Activated CD4-positive, alpha-beta T cell treated with anti-CD3 and anti-CD28 coated beads, Interleukin-2, amount 10 ng/mL, durations not matched to agents 24 days and 14 days (primary cell): ENCODE results near the gene RBL2. TPM values are rescaled to one million over a fixed set of nuclear protein-coding genes. Genes with fewer than 3 reads are reported as not detected.
A peak's percentile ranks its signal among the peaks of the same experiment; 100 is the strongest.
"Not testable (repeated sequence)": the region's sequence is repeated elsewhere in the genome, so short reads cannot be mapped to it uniquely, and the experiment has no call there.

Experiments
- DNase-seq: peaks from one replicate; pipeline ENCODE4 v3.0.0; 2022
- H3K27ac Mint-ChIP-seq: one replicate; pipeline ENCODE4 v1.8.0; 2022; ENCODE audit warnings: mild to moderate bottlenecking, mixed read lengths
- H3K27me3 Mint-ChIP-seq: one replicate; pipeline ENCODE4 v1.8.0; 2022; ENCODE audit warnings: mixed read lengths
- H3K36me3 Mint-ChIP-seq: one replicate; pipeline ENCODE4 v1.8.0; 2022; ENCODE audit warnings: low read depth, mild to moderate bottlenecking, mixed read lengths
- H3K4me1 Mint-ChIP-seq: one replicate; pipeline ENCODE4 v1.8.0; 2021; ENCODE audit warnings: mixed read lengths
- H3K4me3 Mint-ChIP-seq: one replicate; pipeline ENCODE4 v1.8.0; 2022; ENCODE audit warnings: mild to moderate bottlenecking, moderate library complexity, mixed read lengths
- H3K9me3 Mint-ChIP-seq: one replicate; pipeline ENCODE4 v1.8.0; 2021; ENCODE audit warnings: mixed read lengths
- intact Hi-C: fragments of 100-400 bp; cut with micrococcal nuclease; formaldehyde crosslinking; loops from one replicate; pipeline ENCODE4 v1.15.1; 2023
- total RNA-seq: library from RNA; stranded (reverse); gene quantifications from 2 replicates; pipeline ENCODE4 v1.2.3, GENCODE V29; 2022

The RBL2 gene
- total RNA-seq, 1 donor from 2014 or later: 69.9 TPM

- Mint-ChIP-seq H3K4me1 (peaks cover 54% of the 10 kb centered on the region), H3K27me3 (no peaks in the 10 kb centered on the region), H3K36me3 (peaks cover 4% of the 10 kb centered on the region), H3K27ac (peak overlapping the region; percentile 83), H3K9me3 (no peaks in the 10 kb centered on the region), H3K4me3 (peak overlapping the region; percentile 73)
- DNase-seq: peak; percentile 95
- intact Hi-C loops: loop anchor here (1.0 kb wide), 2 partner anchors 17 to 61 kb away; no protein-coding TSS in a partner anchor
Measured at GRCh38 chr16:53518550-53519416, 84.5 kb downstream of the RBL2 start.

GRCh38 chr16:53519417-53520091 lies 85.3 kb downstream of the RBL2 start:
- Mint-ChIP-seq H3K27me3 (no peaks in the 10 kb centered on the region), H3K4me3 (peak overlapping the region; percentile 73), H3K9me3 (no peaks in the 10 kb centered on the region), H3K27ac (peak overlapping the region; percentile 83), H3K4me1 (peaks cover 52% of the 10 kb centered on the region), H3K36me3 (peaks cover 2% of the 10 kb centered on the region)
- DNase-seq: no peak
- intact Hi-C loops: no loop called here

DNA sequence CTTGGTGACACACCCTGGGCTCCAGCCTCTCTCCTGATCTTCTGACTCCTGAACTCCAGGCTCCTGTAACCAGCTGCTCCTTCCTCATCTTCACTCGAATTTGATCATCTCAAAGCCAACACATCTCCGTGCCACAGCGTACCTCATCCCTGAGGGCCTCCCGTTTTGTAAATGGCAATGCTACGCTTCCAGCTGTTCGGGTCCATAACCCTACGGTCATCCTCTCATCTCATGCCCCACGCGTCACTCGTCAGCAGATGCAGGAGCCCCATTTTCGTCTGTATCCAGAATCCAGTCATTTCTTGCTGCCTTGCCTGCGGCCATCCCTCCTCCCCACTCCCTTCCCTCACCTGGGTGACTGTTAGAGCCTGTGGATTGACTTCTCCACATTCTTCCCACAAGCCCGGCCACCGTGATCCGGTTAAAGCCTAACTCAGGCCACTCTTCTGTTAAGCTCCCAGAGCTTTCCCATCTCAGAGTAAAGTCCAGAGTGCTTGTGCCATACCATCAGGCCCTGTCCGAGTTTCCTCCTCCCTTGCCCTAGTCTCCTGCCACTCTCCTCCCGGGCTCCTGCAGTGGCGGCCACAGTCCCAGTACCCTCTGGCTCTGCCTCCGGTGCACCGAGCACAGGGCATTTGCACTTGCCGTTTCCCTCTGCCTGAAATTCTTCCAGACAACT lies 89.0 kb downstream of the RBL2 start:
- intact Hi-C loops: no loop called here
- Mint-ChIP-seq H3K27me3 (no peaks in the 10 kb centered on the region), H3K27ac (no peak overlapping the region), H3K4me3 (no peak overlapping the region), H3K4me1 (peaks cover 26% of the 10 kb centered on the region), H3K36me3 (peaks cover 2% of the 10 kb centered on the region), H3K9me3 (no peaks in the 10 kb centered on the region)
- DNase-seq: no peak

- Mint-ChIP-seq H3K36me3 (no peaks in the 10 kb centered on the region), H3K27me3 (no peaks in the 10 kb centered on the region), H3K4me3 (no peak overlapping the region), H3K9me3 (no peaks in the 10 kb centered on the region), H3K4me1 (peaks cover 18% of the 10 kb centered on the region), H3K27ac (no peak overlapping the region)
- DNase-seq: no peak
- intact Hi-C loops: no loop called here
Measured at GRCh38 chr16:53523971-53524548, 89.8 kb downstream of the RBL2 start.

DNA sequence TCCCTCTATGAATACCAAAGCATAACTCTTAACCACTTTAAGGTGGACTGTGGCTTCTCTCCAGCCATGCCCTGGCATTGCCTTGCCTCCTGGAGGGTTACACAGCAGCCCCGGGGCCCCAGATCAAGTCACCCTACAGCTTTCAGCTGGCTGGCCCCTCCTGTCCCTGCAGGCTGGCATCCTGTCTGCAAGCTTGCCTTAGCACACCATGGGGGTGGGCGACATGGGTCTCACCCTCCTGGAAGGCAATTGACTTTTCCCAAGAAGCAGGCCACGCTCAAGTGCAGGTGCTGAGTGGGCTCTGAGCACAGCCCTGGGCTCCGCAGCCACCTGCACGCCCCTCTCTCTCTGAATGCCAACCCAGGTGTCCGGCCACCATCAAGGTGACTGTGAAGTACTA lies 94.5 kb downstream of the RBL2 start:
- DNase-seq: no peak
- H3K27ac Mint-ChIP-seq: no peak overlapping the region
- no peaks in the 10 kb centered on the region for H3K4me1 Mint-ChIP-seq
- H3K9me3 Mint-ChIP-seq: no peaks in the 10 kb centered on the region
- no peaks in the 10 kb centered on the region for H3K27me3 Mint-ChIP-seq
- no peak overlapping the region for H3K4me3 Mint-ChIP-seq
- no peaks in the 10 kb centered on the region for H3K36me3 Mint-ChIP-seq
- intact Hi-C loops: no loop called here

- no peaks in the 10 kb centered on the region for H3K27me3 Mint-ChIP-seq
- H3K36me3 Mint-ChIP-seq: no peaks in the 10 kb centered on the region
- H3K9me3 Mint-ChIP-seq: no peaks in the 10 kb centered on the region
- no peak overlapping the region for H3K27ac Mint-ChIP-seq
- no peak overlapping the region for H3K4me3 Mint-ChIP-seq
- intact Hi-C loops: no loop called here
- no peak for DNase-seq
- H3K4me1 Mint-ChIP-seq: peaks cover 6% of the 10 kb centered on the region
Measured at GRCh38 chr16:53529513-53529912, 95.2 kb downstream of the RBL2 start.

DNA sequence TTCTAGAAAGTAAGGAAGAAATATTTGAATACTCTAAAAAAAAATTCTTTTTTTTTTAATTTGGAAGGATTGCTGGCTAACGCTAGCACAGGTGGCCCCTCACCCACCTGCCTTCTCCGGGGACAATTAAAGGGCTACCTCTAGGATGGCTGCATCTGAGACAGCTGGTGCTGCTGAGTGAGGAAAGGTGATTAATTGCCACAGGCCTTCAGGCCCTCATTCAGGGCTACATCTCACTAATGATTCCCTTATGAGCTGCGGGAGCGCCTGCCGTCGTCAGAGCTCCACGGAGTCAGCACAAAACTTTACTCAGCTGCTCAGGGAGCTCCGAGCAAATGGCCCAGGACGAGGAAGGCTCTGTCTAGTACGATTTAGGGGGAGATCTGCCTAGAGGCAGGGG lies 95.8 kb downstream of the RBL2 start:
- no peaks in the 10 kb centered on the region for H3K36me3 Mint-ChIP-seq
- no peak overlapping the region for H3K4me3 Mint-ChIP-seq
- H3K4me1 Mint-ChIP-seq: peaks cover 10% of the 10 kb centered on the region
- H3K27ac Mint-ChIP-seq: no peak overlapping the region
- H3K9me3 Mint-ChIP-seq: no peaks in the 10 kb centered on the region
- DNase-seq: no peak
- H3K27me3 Mint-ChIP-seq: no peaks in the 10 kb centered on the region
- intact Hi-C loops: loop anchor here (10.0 kb wide), 3 partner anchors 135 to 1395 kb away; partner anchors contain the start of genes FTO and RPGRIP1L

GRCh38 chr16:53530741-53531140 lies 96.5 kb downstream of the RBL2 start:
- intact Hi-C loops: loop anchor here (10.0 kb wide), 3 partner anchors 134 to 1394 kb away; partner anchors contain the start of genes FTO and RPGRIP1L

GRCh38 chr16:53534206-53534605 lies 99.9 kb downstream of the RBL2 start:
- H3K27me3 Mint-ChIP-seq: no peaks in the 10 kb centered on the region
- H3K36me3 Mint-ChIP-seq: no peaks in the 10 kb centered on the region
- H3K27ac Mint-ChIP-seq: peak overlapping the region; percentile 75
- H3K4me1 Mint-ChIP-seq: peaks cover 17% of the 10 kb centered on the region
- intact Hi-C loops: loop anchor here (10.0 kb wide), 3 partner anchors 131 to 1391 kb away; partner anchors contain the start of genes FTO and RPGRIP1L
- no peak for DNase-seq
- H3K4me3 Mint-ChIP-seq: no peak overlapping the region
- H3K9me3 Mint-ChIP-seq: no peaks in the 10 kb centered on the region

More at GRCh38 chr16:53530741-53531140, 96.5 kb downstream of the RBL2 start:
- no peaks in the 10 kb centered on the region for H3K9me3 Mint-ChIP-seq
- H3K27ac Mint-ChIP-seq: no peak overlapping the region
- H3K36me3 Mint-ChIP-seq: no peaks in the 10 kb centered on the region
- H3K4me3 Mint-ChIP-seq: no peak overlapping the region
- peaks cover 16% of the 10 kb centered on the region for H3K4me1 Mint-ChIP-seq
- H3K27me3 Mint-ChIP-seq: no peaks in the 10 kb centered on the region
- DNase-seq: no peak

GRCh38 chr16:53537626-53538025 lies 103.4 kb downstream of the RBL2 start:
- peaks cover 17% of the 10 kb centered on the region for H3K4me1 Mint-ChIP-seq
- H3K27ac Mint-ChIP-seq: no peak overlapping the region
- no peaks in the 10 kb centered on the region for H3K36me3 Mint-ChIP-seq
- H3K27me3 Mint-ChIP-seq: peaks cover 3% of the 10 kb centered on the region
- intact Hi-C loops: loop anchor here (10.0 kb wide), 3 partner anchors 127 to 1387 kb away; partner anchors contain the start of genes FTO and RPGRIP1L
- no peaks in the 10 kb centered on the region for H3K9me3 Mint-ChIP-seq
- H3K4me3 Mint-ChIP-seq: no peak overlapping the region
- no peak for DNase-seq

- intact Hi-C loops: loop anchor here (10.0 kb wide), 3 partner anchors 125 to 1385 kb away; partner anchors contain the start of genes FTO and RPGRIP1L
- not testable (repeated sequence) for H3K27me3 Mint-ChIP-seq, H3K9me3 Mint-ChIP-seq, H3K36me3 Mint-ChIP-seq, H3K27ac Mint-ChIP-seq, DNase-seq, H3K4me3 Mint-ChIP-seq
- peaks cover 13% of the 10 kb centered on the region for H3K4me1 Mint-ChIP-seq
Measured at GRCh38 chr16:53539346-53539745, 105.1 kb downstream of the RBL2 start.

- not testable (repeated sequence) for H3K36me3 Mint-ChIP-seq, H3K4me3 Mint-ChIP-seq, H3K27ac Mint-ChIP-seq, DNase-seq, H3K9me3 Mint-ChIP-seq, H3K27me3 Mint-ChIP-seq
- intact Hi-C loops: loop anchor here (10.0 kb wide), 3 partner anchors 125 to 1385 kb away; partner anchors contain the start of genes FTO and RPGRIP1L
- H3K4me1 Mint-ChIP-seq: peaks cover 13% of the 10 kb centered on the region
Measured at GRCh38 chr16:53539759-53540718, 105.8 kb downstream of the RBL2 start.
